HepG2 (cell line): ENCODE results near the gene ANG. TPM values are rescaled to one million over a fixed set of nuclear protein-coding genes. Genes with fewer than 3 reads are reported as not detected.

Experiments
- ETV6 ChIP-seq: sonication (generic); formaldehyde crosslinking; conservative IDR thresholded peaks from 2 replicates; pipeline ENCODE4 v1.4.0; 2020; ENCODE audit warnings: missing genetic modification reagents
- MXD4 ChIP-seq: IDR thresholded peaks from 2 replicates; pipeline ENCODE4 v1.6.1; 2016; ENCODE audit warnings: mild to moderate bottlenecking, missing biosample characterization, missing genetic modification reagents
- SALL1 ChIP-seq: sonication (generic); formaldehyde crosslinking; IDR thresholded peaks from 2 replicates; pipeline ENCODE4 v1.8.0; 2022; ENCODE audit warnings: mild to moderate bottlenecking, missing genetic modification reagents
- YEATS2 ChIP-seq: sonication (generic); formaldehyde crosslinking; IDR thresholded peaks from 2 replicates; pipeline ENCODE4 v1.4.0; 2020; ENCODE audit warnings: missing genetic modification reagents, borderline replicate concordance
- ZBTB8A ChIP-seq: sonication (generic); formaldehyde crosslinking; IDR thresholded peaks from 2 replicates; pipeline ENCODE4 v1.4.0; 2020; ENCODE audit warnings: mild to moderate bottlenecking, low read depth, missing genetic modification reagents, borderline replicate concordance
- ZNF3 ChIP-seq: IDR thresholded peaks from 2 replicates; pipeline ENCODE4 v1.7.0; 2017; ENCODE audit warnings: inconsistent platforms
- polyA plus RNA-seq, 8 experiments: library from polyadenylated mRNA; depleted of rRNA in 3 of 8; stranded (reverse) in 7 of 8; unstranded in 1 of 8; fragments of >200 nt; fragmentation: Illumina TruSeq in 4 of 8; extraction: Trizol in 4 of 8; gene quantifications; 2 replicates each; pipeline versions ENCODE4 v1.2.1 to v1.2.3, GENCODE V29; 2011 to 2016; ENCODE audit warnings: low read depth in 4 of 8, missing spikeins in 1 of 8, mixed read lengths in 1 of 8; ENCODE audit not compliant: insufficient read depth in 1 of 8
- total RNA-seq, 5 experiments: library from RNA; depleted of rRNA; stranded (reverse); fragments of >200 nt; fragmentation: Illumina TruSeq; extraction: Trizol; gene quantifications; 2 replicates each; pipeline ENCODE4 v1.2.3, GENCODE V29; 2016; ENCODE audit warnings: low read depth in 1 of 5
- TF ChIP-seq, protein P1 (sequence below), 2 experiments: fragments of 450-650 bp in 1 of 2; sonication (generic) in 1 of 2; formaldehyde crosslinking; IDR thresholded peaks; 2 replicates each; pipeline versions ENCODE4 v1.5.0 to v1.8.0; 2020 to 2022; ENCODE audit warnings: mild to moderate bottlenecking in 1 of 2, missing genetic modification reagents in 1 of 2
- TF ChIP-seq, protein P2 (sequence below): sonication (generic); formaldehyde crosslinking; IDR thresholded peaks from 2 replicates; pipeline ENCODE4 v1.4.0; 2020; ENCODE audit warnings: mild to moderate bottlenecking, missing genetic modification reagents
- TF ChIP-seq, protein P3 (sequence below): IDR thresholded peaks from 2 replicates; pipeline ENCODE4 v1.6.1; 2016
- TF ChIP-seq, protein P4 (sequence below), 2 experiments: sonication (generic) in 1 of 2; formaldehyde crosslinking in 1 of 2; IDR thresholded peaks; 2 replicates each; pipeline versions ENCODE4 v1.5.1 to v1.6.1; 2011 to 2020; ENCODE audit warnings: borderline replicate concordance in 1 of 2, low read depth in 1 of 2, low read length in 1 of 2, mild to moderate bottlenecking in 1 of 2, missing genetic modification reagents in 1 of 2, moderate library complexity in 1 of 2
- TF ChIP-seq, protein P5 (sequence below): sonication (generic); formaldehyde crosslinking; conservative IDR thresholded peaks from 2 replicates; pipeline ENCODE4 v1.4.0; 2020; ENCODE audit warnings: missing genetic modification reagents
- TF ChIP-seq, protein P6 (sequence below): fragments of 450-650 bp; IDR thresholded peaks from 2 replicates; pipeline ENCODE4 v1.6.1; 2017
- TF ChIP-seq, protein P7 (sequence below): sonication (generic); formaldehyde crosslinking; IDR thresholded peaks from 2 replicates; pipeline ENCODE4 v1.4.0; 2020; ENCODE audit warnings: missing genetic modification reagents

The ANG gene
- total and polyA plus RNA-seq, 2 of the 13 experiments (the other 11 are each of a cell fraction or from before 2014, with no cell fraction given): 83.6 to 401 TPM

DNA sequence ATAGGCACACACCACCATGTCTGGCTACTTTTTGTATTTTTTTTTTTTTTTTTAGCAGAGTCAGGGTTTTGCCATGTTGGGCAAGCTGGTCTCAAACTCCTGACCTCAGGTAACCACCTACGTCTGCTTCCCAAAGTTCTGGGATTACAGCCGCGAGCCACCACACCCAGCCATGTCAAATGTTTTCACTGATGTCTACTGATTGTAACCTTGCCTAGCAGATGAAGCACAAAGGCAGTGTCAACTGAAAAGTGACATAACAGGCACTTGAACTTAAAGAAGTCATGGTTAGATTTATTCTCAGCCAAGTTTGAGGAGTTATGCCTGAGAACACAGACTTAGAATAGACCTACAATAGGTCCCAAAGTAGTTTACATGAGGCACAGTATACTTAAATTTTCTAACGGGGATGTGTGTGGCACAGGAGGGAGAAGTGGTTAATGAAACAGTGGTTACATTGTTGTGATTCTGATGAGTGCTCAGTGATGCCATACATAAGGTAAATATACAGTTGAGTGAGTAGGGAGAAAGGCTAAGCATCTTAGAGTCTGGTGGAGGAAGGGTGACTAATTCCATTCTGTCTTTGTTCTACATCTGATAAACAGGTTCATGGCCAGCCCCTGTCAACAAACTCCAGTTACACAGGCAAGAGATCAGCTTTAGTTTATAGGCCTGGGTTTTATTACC is 16.8 kb upstream of the ANG start (continued):
- TF ChIP-seq YEATS2 (CRISPR knock-in tag) (peak; percentile 77; the same call in 1 of the 2 replicates), MXD4 (CRISPR knock-in tag) (0 out of 2 replicates have a peak, but pooled peaks have one; percentile 19), ETV6 (CRISPR knock-in tag) (no peak), SALL1 (CRISPR knock-in tag) (peak; percentile 61; the same call in 1 of the 2 replicates), ZNF3 (CRISPR knock-in tag) (no peak), ZBTB8A (CRISPR knock-in tag) (no peak)
- TF ChIP-seq, protein P1, sequence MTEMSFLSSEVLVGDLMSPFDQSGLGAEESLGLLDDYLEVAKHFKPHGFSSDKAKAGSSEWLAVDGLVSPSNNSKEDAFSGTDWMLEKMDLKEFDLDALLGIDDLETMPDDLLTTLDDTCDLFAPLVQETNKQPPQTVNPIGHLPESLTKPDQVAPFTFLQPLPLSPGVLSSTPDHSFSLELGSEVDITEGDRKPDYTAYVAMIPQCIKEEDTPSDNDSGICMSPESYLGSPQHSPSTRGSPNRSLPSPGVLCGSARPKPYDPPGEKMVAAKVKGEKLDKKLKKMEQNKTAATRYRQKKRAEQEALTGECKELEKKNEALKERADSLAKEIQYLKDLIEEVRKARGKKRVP (CRISPR knock-in tag; IDR thresholded peaks at IDR 0.05): peak in 1 of 2 experiments; percentile 79; a peak in 1 of 4 replicates
- TF ChIP-seq, protein P2, sequence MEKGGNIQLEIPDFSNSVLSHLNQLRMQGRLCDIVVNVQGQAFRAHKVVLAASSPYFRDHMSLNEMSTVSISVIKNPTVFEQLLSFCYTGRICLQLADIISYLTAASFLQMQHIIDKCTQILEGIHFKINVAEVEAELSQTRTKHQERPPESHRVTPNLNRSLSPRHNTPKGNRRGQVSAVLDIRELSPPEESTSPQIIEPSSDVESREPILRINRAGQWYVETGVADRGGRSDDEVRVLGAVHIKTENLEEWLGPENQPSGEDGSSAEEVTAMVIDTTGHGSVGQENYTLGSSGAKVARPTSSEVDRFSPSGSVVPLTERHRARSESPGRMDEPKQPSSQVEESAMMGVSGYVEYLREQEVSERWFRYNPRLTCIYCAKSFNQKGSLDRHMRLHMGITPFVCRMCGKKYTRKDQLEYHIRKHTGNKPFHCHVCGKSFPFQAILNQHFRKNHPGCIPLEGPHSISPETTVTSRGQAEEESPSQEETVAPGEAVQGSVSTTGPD: no peak
- TF ChIP-seq, protein P3, sequence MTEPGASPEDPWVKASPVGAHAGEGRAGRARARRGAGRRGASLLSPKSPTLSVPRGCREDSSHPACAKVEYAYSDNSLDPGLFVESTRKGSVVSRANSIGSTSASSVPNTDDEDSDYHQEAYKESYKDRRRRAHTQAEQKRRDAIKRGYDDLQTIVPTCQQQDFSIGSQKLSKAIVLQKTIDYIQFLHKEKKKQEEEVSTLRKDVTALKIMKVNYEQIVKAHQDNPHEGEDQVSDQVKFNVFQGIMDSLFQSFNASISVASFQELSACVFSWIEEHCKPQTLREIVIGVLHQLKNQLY (CRISPR knock-in tag): peak; percentile 31; the same call in 1 of the 2 replicates
- TF ChIP-seq, protein P4, sequence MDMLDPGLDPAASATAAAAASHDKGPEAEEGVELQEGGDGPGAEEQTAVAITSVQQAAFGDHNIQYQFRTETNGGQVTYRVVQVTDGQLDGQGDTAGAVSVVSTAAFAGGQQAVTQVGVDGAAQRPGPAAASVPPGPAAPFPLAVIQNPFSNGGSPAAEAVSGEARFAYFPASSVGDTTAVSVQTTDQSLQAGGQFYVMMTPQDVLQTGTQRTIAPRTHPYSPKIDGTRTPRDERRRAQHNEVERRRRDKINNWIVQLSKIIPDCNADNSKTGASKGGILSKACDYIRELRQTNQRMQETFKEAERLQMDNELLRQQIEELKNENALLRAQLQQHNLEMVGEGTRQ (IDR thresholded peaks at IDR 0.05; ENCODE audit: low read depth, low read length): no peak
- TF ChIP-seq, protein P4 (CRISPR knock-in tag; IDR thresholded peaks at IDR 0.05; ENCODE audit: borderline replicate concordance): no peak
- TF ChIP-seq, protein P5, sequence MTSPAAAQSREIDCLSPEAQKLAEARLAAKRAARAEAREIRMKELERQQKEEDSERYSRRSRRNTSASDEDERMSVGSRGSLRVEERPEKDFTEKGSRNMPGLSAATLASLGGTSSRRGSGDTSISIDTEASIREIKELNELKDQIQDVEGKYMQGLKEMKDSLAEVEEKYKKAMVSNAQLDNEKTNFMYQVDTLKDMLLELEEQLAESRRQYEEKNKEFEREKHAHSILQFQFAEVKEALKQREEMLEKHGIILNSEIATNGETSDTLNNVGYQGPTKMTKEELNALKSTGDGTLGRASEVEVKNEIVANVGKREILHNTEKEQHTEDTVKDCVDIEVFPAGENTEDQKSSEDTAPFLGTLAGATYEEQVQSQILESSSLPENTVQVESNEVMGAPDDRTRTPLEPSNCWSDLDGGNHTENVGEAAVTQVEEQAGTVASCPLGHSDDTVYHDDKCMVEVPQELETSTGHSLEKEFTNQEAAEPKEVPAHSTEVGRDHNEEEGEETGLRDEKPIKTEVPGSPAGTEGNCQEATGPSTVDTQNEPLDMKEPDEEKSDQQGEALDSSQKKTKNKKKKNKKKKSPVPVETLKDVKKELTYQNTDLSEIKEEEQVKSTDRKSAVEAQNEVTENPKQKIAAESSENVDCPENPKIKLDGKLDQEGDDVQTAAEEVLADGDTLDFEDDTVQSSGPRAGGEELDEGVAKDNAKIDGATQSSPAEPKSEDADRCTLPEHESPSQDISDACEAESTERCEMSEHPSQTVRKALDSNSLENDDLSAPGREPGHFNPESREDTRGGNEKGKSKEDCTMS (CRISPR knock-in tag): no peak
- TF ChIP-seq, protein P6, sequence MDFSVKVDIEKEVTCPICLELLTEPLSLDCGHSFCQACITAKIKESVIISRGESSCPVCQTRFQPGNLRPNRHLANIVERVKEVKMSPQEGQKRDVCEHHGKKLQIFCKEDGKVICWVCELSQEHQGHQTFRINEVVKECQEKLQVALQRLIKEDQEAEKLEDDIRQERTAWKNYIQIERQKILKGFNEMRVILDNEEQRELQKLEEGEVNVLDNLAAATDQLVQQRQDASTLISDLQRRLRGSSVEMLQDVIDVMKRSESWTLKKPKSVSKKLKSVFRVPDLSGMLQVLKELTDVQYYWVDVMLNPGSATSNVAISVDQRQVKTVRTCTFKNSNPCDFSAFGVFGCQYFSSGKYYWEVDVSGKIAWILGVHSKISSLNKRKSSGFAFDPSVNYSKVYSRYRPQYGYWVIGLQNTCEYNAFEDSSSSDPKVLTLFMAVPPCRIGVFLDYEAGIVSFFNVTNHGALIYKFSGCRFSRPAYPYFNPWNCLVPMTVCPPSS: no peak
- TF ChIP-seq, protein P7, sequence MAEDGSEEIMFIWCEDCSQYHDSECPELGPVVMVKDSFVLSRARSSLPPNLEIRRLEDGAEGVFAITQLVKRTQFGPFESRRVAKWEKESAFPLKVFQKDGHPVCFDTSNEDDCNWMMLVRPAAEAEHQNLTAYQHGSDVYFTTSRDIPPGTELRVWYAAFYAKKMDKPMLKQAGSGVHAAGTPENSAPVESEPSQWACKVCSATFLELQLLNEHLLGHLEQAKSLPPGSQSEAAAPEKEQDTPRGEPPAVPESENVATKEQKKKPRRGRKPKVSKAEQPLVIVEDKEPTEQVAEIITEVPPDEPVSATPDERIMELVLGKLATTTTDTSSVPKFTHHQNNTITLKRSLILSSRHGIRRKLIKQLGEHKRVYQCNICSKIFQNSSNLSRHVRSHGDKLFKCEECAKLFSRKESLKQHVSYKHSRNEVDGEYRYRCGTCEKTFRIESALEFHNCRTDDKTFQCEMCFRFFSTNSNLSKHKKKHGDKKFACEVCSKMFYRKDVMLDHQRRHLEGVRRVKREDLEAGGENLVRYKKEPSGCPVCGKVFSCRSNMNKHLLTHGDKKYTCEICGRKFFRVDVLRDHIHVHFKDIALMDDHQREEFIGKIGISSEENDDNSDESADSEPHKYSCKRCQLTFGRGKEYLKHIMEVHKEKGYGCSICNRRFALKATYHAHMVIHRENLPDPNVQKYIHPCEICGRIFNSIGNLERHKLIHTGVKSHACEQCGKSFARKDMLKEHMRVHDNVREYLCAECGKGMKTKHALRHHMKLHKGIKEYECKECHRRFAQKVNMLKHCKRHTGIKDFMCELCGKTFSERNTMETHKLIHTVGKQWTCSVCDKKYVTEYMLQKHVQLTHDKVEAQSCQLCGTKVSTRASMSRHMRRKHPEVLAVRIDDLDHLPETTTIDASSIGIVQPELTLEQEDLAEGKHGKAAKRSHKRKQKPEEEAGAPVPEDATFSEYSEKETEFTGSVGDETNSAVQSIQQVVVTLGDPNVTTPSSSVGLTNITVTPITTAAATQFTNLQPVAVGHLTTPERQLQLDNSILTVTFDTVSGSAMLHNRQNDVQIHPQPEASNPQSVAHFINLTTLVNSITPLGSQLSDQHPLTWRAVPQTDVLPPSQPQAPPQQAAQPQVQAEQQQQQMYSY: no peak
